ENCODE data around the gene DRICH1.
"Not testable (repeated sequence)": the region's sequence is repeated elsewhere in the genome, so short reads cannot be mapped to it uniquely, and the experiment has no call there.

Gene DRICH1

GRCh38 chr22:23598805-23599518, 33.2 kb downstream of the DRICH1 start:
- DNase-seq (ENCODE audit: low read depth in 1 of 2, low spot score in 1 of 2) = no peak
- TF ChIP-seq JUND (IDR thresholded peaks at IDR 0.05; ENCODE audit: low read depth) = no peak
- in situ Hi-C loops (cut with HindIII; ENCODE audit: low pct_unique_long_range_greater_than_20kb, low sequenced_read_pairs) = no loop called here

- DNase-seq (ENCODE audit: low read depth in 1 of 2, low spot score in 1 of 2); in situ Hi-C loops (cut with HindIII; ENCODE audit: low pct_unique_long_range_greater_than_20kb, low sequenced_read_pairs): not testable (repeated sequence)
Measured at GRCh38 chr22:23597576-23598268, 34.4 kb downstream of the DRICH1 start.

GRCh38 chr22:23595904-23596303, 36.2 kb downstream of the DRICH1 start:
- DNase-seq (ENCODE audit: low read depth in 1 of 2, low spot score in 1 of 2); in situ Hi-C loops (cut with HindIII; ENCODE audit: low pct_unique_long_range_greater_than_20kb, low sequenced_read_pairs): not testable (repeated sequence)

DNA sequence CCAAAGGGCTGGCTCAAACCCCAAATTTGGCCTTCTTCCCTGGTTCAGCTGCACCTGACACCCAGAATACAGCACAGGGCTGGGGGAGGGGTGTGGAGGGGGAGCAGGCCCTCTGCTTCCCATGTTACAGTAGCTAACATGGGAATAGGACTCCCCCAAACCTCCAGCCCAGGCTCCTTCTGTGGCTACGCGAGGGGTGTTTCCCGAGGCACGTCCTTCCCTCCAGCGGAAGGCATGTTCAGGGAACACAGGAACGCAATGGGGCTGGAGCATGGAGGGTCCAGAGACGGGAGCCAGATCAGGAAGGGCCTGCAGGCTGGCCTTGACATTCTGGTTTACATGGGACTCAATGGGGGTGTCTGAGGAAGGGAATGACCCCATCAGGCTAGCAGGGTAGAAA, 40.3 kb downstream of the DRICH1 start:
- no peak for TF ChIP-seq JUND (IDR thresholded peaks at IDR 0.05; ENCODE audit: low read depth)
- in situ Hi-C loops (cut with HindIII; ENCODE audit: low pct_unique_long_range_greater_than_20kb, low sequenced_read_pairs) = no loop called here
- no peak for DNase-seq (ENCODE audit: low read depth in 1 of 2, low spot score in 1 of 2)

- TF ChIP-seq JUND (IDR thresholded peaks at IDR 0.05; ENCODE audit: low read depth) = no peak
- in situ Hi-C loops (cut with HindIII; ENCODE audit: low pct_unique_long_range_greater_than_20kb, low sequenced_read_pairs) = no loop called here
- peak; percentile 41 to 56 for DNase-seq (ENCODE audit: low read depth in 1 of 2, low spot score in 1 of 2)
Measured at GRCh38 chr22:23591201-23591791, 40.8 kb downstream of the DRICH1 start.

GRCh38 chr22:23583836-23584235, 48.3 kb downstream of the DRICH1 start:
- no peak for TF ChIP-seq JUND (IDR thresholded peaks at IDR 0.05; ENCODE audit: low read depth)
- in situ Hi-C loops (cut with HindIII; ENCODE audit: low pct_unique_long_range_greater_than_20kb, low sequenced_read_pairs) = no loop called here
- DNase-seq (ENCODE audit: low read depth in 1 of 2, low spot score in 1 of 2) = no peak

- DNase-seq (ENCODE audit: low read depth in 1 of 2, low spot score in 1 of 2) = no peak
- in situ Hi-C loops (cut with HindIII; ENCODE audit: low pct_unique_long_range_greater_than_20kb, low sequenced_read_pairs) = no loop called here
- TF ChIP-seq JUND (IDR thresholded peaks at IDR 0.05; ENCODE audit: low read depth) = no peak
Measured at GRCh38 chr22:23583153-23583552, 49.0 kb downstream of the DRICH1 start.

GRCh38 chr22:23581260-23581650, 50.9 kb downstream of the DRICH1 start:
- in situ Hi-C loops (cut with HindIII; ENCODE audit: low pct_unique_long_range_greater_than_20kb, low sequenced_read_pairs) = no loop called here
- peak in 1 of 2 experiments; percentile 4 for DNase-seq (ENCODE audit: low read depth in 1 of 2, low spot score in 1 of 2)

DNA sequence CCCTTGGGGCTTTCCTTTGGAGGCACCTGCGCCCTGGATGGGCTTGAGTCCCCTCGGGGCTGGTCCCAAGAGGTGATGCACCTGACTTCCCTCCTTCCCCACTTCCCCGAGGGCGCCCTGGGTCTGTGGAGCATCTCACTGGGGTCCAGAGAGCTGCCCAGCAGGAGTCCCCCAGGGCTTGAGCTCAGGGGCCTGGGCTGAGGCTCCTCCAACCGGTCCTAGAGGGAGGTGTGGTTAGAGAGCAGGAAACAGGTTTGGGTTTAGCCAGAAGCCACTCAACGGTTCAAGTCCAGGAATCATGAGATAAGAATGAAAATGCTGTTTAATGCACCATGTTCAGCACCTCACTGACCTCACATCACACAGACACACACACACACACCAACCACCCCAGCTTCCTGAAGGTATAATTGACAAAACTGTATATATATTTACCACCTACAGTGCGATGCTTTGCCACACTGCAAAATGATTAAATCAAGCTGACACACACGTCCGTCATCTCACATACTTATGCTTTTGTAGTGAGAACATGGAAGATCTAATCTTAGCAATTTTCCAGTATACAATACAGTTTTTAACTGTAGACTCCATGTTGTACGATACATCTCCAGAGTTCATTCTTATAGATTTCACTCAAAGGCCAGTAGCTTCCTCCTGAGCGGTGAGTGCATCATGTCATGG, 51.4 kb downstream of the DRICH1 start:
- TF ChIP-seq JUND (IDR thresholded peaks at IDR 0.05; ENCODE audit: low read depth) = no peak
- in situ Hi-C loops (cut with HindIII; ENCODE audit: low pct_unique_long_range_greater_than_20kb, low sequenced_read_pairs) = no loop called here
- no peak for DNase-seq (ENCODE audit: low read depth in 1 of 2, low spot score in 1 of 2)

More at GRCh38 chr22:23581260-23581650, 50.9 kb downstream of the DRICH1 start:
- TF ChIP-seq JUND (IDR thresholded peaks at IDR 0.05; ENCODE audit: low read depth) = no peak

DNA sequence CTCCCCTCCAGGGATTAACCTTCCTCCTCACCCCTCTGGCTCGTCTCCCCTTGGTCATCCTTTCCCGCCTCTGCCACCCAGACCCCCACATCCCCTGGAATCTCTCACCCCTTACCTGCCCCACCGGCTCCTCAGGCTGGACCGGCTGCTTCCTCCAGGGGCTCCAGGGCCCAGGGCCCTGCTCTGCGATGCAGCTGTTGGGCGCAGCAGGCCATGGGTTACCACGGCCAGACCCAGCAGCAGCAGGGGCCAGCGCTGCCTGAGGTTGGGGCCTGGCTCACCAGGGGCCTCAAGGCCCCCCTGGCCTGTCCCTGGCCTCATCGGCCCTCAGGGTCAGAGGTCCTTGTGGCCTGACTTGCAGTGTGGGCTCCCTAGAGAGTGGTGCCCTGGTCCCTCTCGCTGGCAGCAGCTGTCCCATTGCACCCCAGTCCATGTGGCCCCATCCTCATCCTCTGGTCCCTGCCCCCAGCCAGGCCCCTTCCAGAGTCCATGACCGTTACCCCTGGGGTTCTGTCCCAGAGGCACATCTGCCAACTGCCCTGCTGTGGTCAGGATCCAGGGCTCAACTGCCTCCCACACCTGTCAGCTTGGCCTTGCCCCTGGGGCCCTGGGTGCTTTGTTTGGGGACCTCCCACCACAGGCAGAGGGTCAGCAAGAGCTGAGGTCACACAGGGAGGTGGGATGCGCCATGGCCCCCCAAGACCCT, 52.1 kb downstream of the DRICH1 start, which contains the start of gene IGLL1:
Gene IGLL1, minus strand, starts transcription at position 421 of the 706 bp plus-strand sequence. Its CDS starts 100 bp downstream, at position 321.
- TF ChIP-seq JUND (IDR thresholded peaks at IDR 0.05; ENCODE audit: low read depth) = no peak
- DNase-seq (ENCODE audit: low read depth in 1 of 2, low spot score in 1 of 2) = no peak
- in situ Hi-C loops (cut with HindIII; ENCODE audit: low pct_unique_long_range_greater_than_20kb, low sequenced_read_pairs) = no loop called here

DNA sequence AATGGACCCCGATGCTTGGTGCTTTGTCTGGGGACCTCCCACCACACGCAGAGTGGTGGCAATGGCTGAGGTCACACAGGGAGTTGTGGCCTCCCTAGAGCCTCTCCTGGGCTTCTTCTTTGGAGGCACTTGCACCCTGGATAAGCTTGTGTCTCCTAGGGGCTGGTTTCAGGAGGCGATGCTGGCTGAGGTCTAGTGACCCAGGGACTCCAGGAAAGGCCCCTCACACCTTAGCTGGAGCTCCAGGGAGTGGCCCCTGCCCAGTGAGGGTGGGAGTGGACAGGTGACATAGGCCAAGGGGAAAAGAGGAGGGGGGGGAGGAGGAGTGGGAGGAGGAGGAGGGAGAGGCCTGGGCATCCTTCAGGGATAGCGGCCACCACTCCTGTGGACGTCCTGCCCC, 52.8 kb downstream of the DRICH1 start:
- in situ Hi-C loops (cut with HindIII; ENCODE audit: low pct_unique_long_range_greater_than_20kb, low sequenced_read_pairs) = no loop called here
- no peak for DNase-seq (ENCODE audit: low read depth in 1 of 2, low spot score in 1 of 2)
- no peak for TF ChIP-seq JUND (IDR thresholded peaks at IDR 0.05; ENCODE audit: low read depth)

- no peak for TF ChIP-seq JUND (IDR thresholded peaks at IDR 0.05; ENCODE audit: low read depth)
- in situ Hi-C loops (cut with HindIII; ENCODE audit: low pct_unique_long_range_greater_than_20kb, low sequenced_read_pairs) = no loop called here
- DNase-seq (ENCODE audit: low read depth in 1 of 2, low spot score in 1 of 2) = no peak
Measured at GRCh38 chr22:23578306-23578705, 53.8 kb downstream of the DRICH1 start.

All from T47D (cell line).